NCI-H226 (cell line): Measurements from ENCODE around the gene LUC7L2.
A peak's percentile ranks its signal among the peaks of the same experiment; 100 is the strongest.
"Not testable (repeated sequence)": the region's sequence is repeated elsewhere in the genome, so short reads cannot be mapped to it uniquely, and the experiment has no call there.

Experiments
- DNase-seq: peaks from one replicate; pipeline ENCODE4 v3.0.0-alpha.2; 2015

Gene LUC7L2

GRCh38 chr7:139403601-139404000, 43.9 kb downstream of the LUC7L2 start:
- no peak for DNase-seq

GRCh38 chr7:139407555-139407954, 47.9 kb downstream of the LUC7L2 start:
- DNase-seq, result no peak

GRCh38 chr7:139414743-139415402, 55.2 kb downstream of the LUC7L2 start:
- not testable (repeated sequence) for DNase-seq

GRCh38 chr7:139416405-139416804, 56.7 kb downstream of the LUC7L2 start:
- no peak for DNase-seq

GRCh38 chr7:139417478-139417877, 57.8 kb downstream of the LUC7L2 start:
- no peak for DNase-seq

GRCh38 chr7:139421123-139421522, 61.4 kb downstream of the LUC7L2 start:
- no peak for DNase-seq

- DNase-seq, result no peak
These were observed 62.4 kb downstream of the LUC7L2 start for GRCh38 chr7:139422126-139422525.

GRCh38 chr7:139423091-139423490, 63.4 kb downstream of the LUC7L2 start:
- DNase-seq, result no peak

- DNase-seq, result no peak
These were observed 64.3 kb downstream of the LUC7L2 start for GRCh38 chr7:139424004-139424403.

- not testable (repeated sequence) for DNase-seq
These were observed 66.0 kb downstream of the LUC7L2 start for GRCh38 chr7:139425701-139426100.

GRCh38 chr7:139426258-139427028, 66.7 kb downstream of the LUC7L2 start:
- no peak for DNase-seq

GRCh38 chr7:139427029-139427420, 67.3 kb downstream of the LUC7L2 start:
- DNase-seq, result no peak

GRCh38 chr7:139427788-139428187, 68.1 kb downstream of the LUC7L2 start:
- no peak for DNase-seq

GRCh38 chr7:139429735-139430134, 70.0 kb downstream of the LUC7L2 start:
- DNase-seq, result not testable (repeated sequence)

GRCh38 chr7:139430443-139430842, 70.7 kb downstream of the LUC7L2 start:
- DNase-seq, result no peak

GRCh38 chr7:139431010-139431409, 71.3 kb downstream of the LUC7L2 start:
- no peak for DNase-seq

- no peak for DNase-seq
These were observed 71.8 kb downstream of the LUC7L2 start for GRCh38 chr7:139431459-139431858.

- no peak for DNase-seq
These were observed 77.1 kb downstream of the LUC7L2 start for GRCh38 chr7:139436806-139437205.

- no peak for DNase-seq
These were observed 79.7 kb downstream of the LUC7L2 start for GRCh38 chr7:139439375-139439774.

GRCh38 chr7:139441961-139442360, 82.3 kb downstream of the LUC7L2 start:
- DNase-seq, result no peak

- DNase-seq, result no peak
These were observed 86.6 kb downstream of the LUC7L2 start for GRCh38 chr7:139446051-139446890.

- no peak for DNase-seq
These were observed 91.2 kb downstream of the LUC7L2 start for GRCh38 chr7:139450851-139451250.

- peak; percentile 73 for DNase-seq
These were observed 91.9 kb downstream of the LUC7L2 start for GRCh38 chr7:139451638-139452037.
